ENCODE measurements around the gene SLC22A1.

Gene SLC22A1

GRCh38 chr6:160121558-160121957, at the start of gene SLC22A1:
SLC22A1 (plus strand) TSS chr6:160121815; CDS start chr6:160121936, 121 bp downstream.
- no peak for TF ChIP-seq CTCF (IDR thresholded peaks at IDR 0.05)

DNA sequence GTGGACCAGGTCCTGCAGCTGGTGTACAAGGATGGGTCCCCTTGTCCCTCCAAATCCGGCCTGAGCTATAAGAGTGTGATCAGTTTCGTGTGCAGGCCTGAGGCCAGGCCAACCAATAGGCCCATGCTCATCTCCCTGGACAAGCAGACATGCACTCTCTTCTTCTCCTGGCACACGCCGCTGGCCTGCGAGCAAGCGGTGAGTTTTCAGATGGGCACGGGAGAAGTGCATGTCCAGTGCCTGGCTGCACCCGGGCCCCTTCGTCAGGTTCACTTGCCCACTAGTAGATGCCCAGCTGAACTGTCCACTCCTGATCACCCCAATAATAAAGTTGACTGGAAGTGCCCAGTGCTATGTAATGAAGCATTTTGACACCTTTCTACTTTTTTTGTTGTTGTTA, 48.3 kb upstream of the SLC22A1 start:
- H3K36me3 ChIP-seq, result peaks cover 100% of the 10 kb centered on the region
- no peaks in the 10 kb centered on the region for H3K27me3 ChIP-seq
- H3K4me1 ChIP-seq (ENCODE audit: control insufficient read depth in 1 of 2, insufficient read depth in 1 of 2, low read depth in 1 of 2, low read length in 1 of 2), result no peaks in the 10 kb centered on the region
- no peak overlapping the region for H3K27ac ChIP-seq
- H3K9me3 ChIP-seq, result no peaks in the 10 kb centered on the region
- TF ChIP-seq CTCF (IDR thresholded peaks at IDR 0.05), result no peak
- no peak overlapping the region for H3K4me3 ChIP-seq (ENCODE audit: low read depth in 1 of 2, low read length in 1 of 2)

More at GRCh38 chr6:160121558-160121957, at the start of gene SLC22A1:
- H3K36me3 ChIP-seq, result peaks cover 24% of the 10 kb centered on the region
- no peak within 1 kb of the TSS for H3K27ac ChIP-seq
- H3K4me3 ChIP-seq (ENCODE audit: low read depth in 1 of 2, low read length in 1 of 2), result no peak within 1 kb of the TSS
- H3K4me1 ChIP-seq (ENCODE audit: control insufficient read depth in 1 of 2, insufficient read depth in 1 of 2, low read depth in 1 of 2, low read length in 1 of 2), result no peaks in the 10 kb centered on the region
- no peaks in the 10 kb centered on the region for H3K27me3 ChIP-seq
- H3K9me3 ChIP-seq, result no peaks in the 10 kb centered on the region

- Histone ChIP-seq H3K4me1 (ENCODE audit: control insufficient read depth in 1 of 2, insufficient read depth in 1 of 2, low read depth in 1 of 2, low read length in 1 of 2) (no peaks in the 10 kb centered on the region), H3K9me3 (no peaks in the 10 kb centered on the region), H3K27me3 (no peaks in the 10 kb centered on the region), H3K36me3 (peaks cover 100% of the 10 kb centered on the region), H3K4me3 (ENCODE audit: low read depth in 1 of 2, low read length in 1 of 2) (no peak overlapping the region), H3K27ac (no peak overlapping the region)
- TF ChIP-seq CTCF (IDR thresholded peaks at IDR 0.05), result no peak
These were observed 45.6 kb upstream of the SLC22A1 start for GRCh38 chr6:160076009-160076408.

GRCh38 chr6:160077024-160077423, 44.6 kb upstream of the SLC22A1 start:
- Histone ChIP-seq H3K36me3 (peaks cover 100% of the 10 kb centered on the region), H3K27ac (no peak overlapping the region), H3K4me1 (ENCODE audit: control insufficient read depth in 1 of 2, insufficient read depth in 1 of 2, low read depth in 1 of 2, low read length in 1 of 2) (no peaks in the 10 kb centered on the region), H3K9me3 (no peaks in the 10 kb centered on the region), H3K4me3 (ENCODE audit: low read depth in 1 of 2, low read length in 1 of 2) (no peak overlapping the region), H3K27me3 (no peaks in the 10 kb centered on the region)
- no peak for TF ChIP-seq CTCF (IDR thresholded peaks at IDR 0.05)

DNA sequence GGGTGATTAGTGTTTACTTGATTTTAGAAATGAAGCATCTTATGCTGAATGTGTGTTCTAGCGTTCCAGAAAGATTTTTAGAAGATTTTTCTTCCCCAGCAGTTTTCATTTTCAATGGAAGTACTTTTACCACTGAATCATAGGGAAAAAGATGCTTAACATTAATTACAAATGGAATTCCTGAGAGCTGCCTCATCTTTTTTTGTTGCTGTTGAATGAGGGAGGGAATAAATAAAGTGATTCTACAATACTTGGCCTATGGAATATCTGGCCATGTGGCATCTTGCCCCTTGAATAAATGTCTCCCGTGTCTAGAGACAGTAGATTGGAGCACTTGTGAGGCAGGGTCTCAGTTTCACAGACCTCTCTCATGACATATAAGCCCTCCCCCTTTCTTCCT, 44.1 kb upstream of the SLC22A1 start:
- TF ChIP-seq CTCF (IDR thresholded peaks at IDR 0.05), result no peak
- Histone ChIP-seq H3K36me3 (peaks cover 100% of the 10 kb centered on the region), H3K27ac (no peak overlapping the region)

More for the DNA sequence above, 44.1 kb upstream of the SLC22A1 start:
- Histone ChIP-seq H3K27me3 (no peaks in the 10 kb centered on the region), H3K4me1 (ENCODE audit: control insufficient read depth in 1 of 2, insufficient read depth in 1 of 2, low read depth in 1 of 2, low read length in 1 of 2) (no peaks in the 10 kb centered on the region), H3K9me3 (no peaks in the 10 kb centered on the region), H3K4me3 (ENCODE audit: low read depth in 1 of 2, low read length in 1 of 2) (no peak overlapping the region)

All from neutrophil (primary cell).